ENCODE results near the gene ICOSLG. TPM values are rescaled to one million over a fixed set of nuclear protein-coding genes. Genes with fewer than 3 reads are reported as not detected.
"Not testable (repeated sequence)": the region's sequence is repeated elsewhere in the genome, so short reads cannot be mapped to it uniquely, and the experiment has no call there.

ICOSLG gene
- total RNA-seq, 5 donors from 2014 or later (not counting 1 experiment from before 2014, with no cell fraction given): 7.9 to 16.7 (median 10.1) TPM

- H3K27ac ChIP-seq (ENCODE audit: low read length); DNase-seq; POLR2A ChIA-PET; H3K36me3 ChIP-seq (ENCODE audit: control insufficient read depth in 2 of 2, extremely low read depth in 1 of 2, insufficient read depth in 1 of 2, low read length in 1 of 2); H3K4me3 Mint-ChIP-seq; H3K4me3 ChIP-seq (ENCODE audit: control insufficient read depth in 1 of 2, extremely low read depth in 1 of 2, low read length in 1 of 2); H3K27me3 ChIP-seq (replicated peaks in 1 of 2; ENCODE audit: control insufficient read depth in 2 of 2, extremely low read depth in 1 of 2, insufficient read depth in 2 of 2, low read length in 1 of 2); H3K4me1 Mint-ChIP-seq; H3K9me3 Mint-ChIP-seq; H3K27ac Mint-ChIP-seq; H3K9me3 ChIP-seq; H3K4me1 ChIP-seq (ENCODE audit: control insufficient read depth in 1 of 2, extremely low read depth in 1 of 2, insufficient read depth in 2 of 2, low read length in 2 of 2); H3K27me3 Mint-ChIP-seq; H3K36me3 Mint-ChIP-seq; CTCF ChIA-PET; ATAC-seq (replicated peaks in 1 of 4): not testable (repeated sequence)
- no CpG with 5 or more reads among the region's 7 CpGs for WGBS (ENCODE audit: insufficient coverage)
Observed at GRCh38 chr21:44184862-44185261, 55.9 kb downstream of the ICOSLG start.

- H3K4me1 ChIP-seq (ENCODE audit: control insufficient read depth in 1 of 2, extremely low read depth in 1 of 2, insufficient read depth in 2 of 2, low read length in 2 of 2); H3K4me3 Mint-ChIP-seq; H3K27ac Mint-ChIP-seq; H3K27ac ChIP-seq (ENCODE audit: low read length); ATAC-seq (replicated peaks in 1 of 4); H3K36me3 ChIP-seq (ENCODE audit: control insufficient read depth in 2 of 2, extremely low read depth in 1 of 2, insufficient read depth in 1 of 2, low read length in 1 of 2); POLR2A ChIA-PET; H3K4me1 Mint-ChIP-seq; H3K9me3 Mint-ChIP-seq; CTCF ChIA-PET; H3K9me3 ChIP-seq; DNase-seq; H3K4me3 ChIP-seq (ENCODE audit: control insufficient read depth in 1 of 2, extremely low read depth in 1 of 2, low read length in 1 of 2); H3K27me3 ChIP-seq (replicated peaks in 1 of 2; ENCODE audit: control insufficient read depth in 2 of 2, extremely low read depth in 1 of 2, insufficient read depth in 2 of 2, low read length in 1 of 2); H3K36me3 Mint-ChIP-seq; H3K27me3 Mint-ChIP-seq: not testable (repeated sequence)
- whole genome bisulfite sequencing (ENCODE audit: insufficient coverage): no CpG with 5 or more reads among the region's 8 CpGs
Observed at GRCh38 chr21:44182202-44182601, 58.5 kb downstream of the ICOSLG start.

- WGBS (ENCODE audit: insufficient coverage): no CpG with 5 or more reads among the region's 4 CpGs
- ATAC-seq (replicated peaks in 1 of 4); H3K27me3 ChIP-seq (replicated peaks in 1 of 2; ENCODE audit: control insufficient read depth in 2 of 2, extremely low read depth in 1 of 2, insufficient read depth in 2 of 2, low read length in 1 of 2); H3K9me3 Mint-ChIP-seq; POLR2A ChIA-PET; H3K36me3 ChIP-seq (ENCODE audit: control insufficient read depth in 2 of 2, extremely low read depth in 1 of 2, insufficient read depth in 1 of 2, low read length in 1 of 2); H3K4me3 Mint-ChIP-seq; H3K4me1 ChIP-seq (ENCODE audit: control insufficient read depth in 1 of 2, extremely low read depth in 1 of 2, insufficient read depth in 2 of 2, low read length in 2 of 2); H3K4me1 Mint-ChIP-seq; DNase-seq; CTCF ChIA-PET; H3K36me3 Mint-ChIP-seq; H3K27me3 Mint-ChIP-seq; H3K27ac Mint-ChIP-seq; H3K4me3 ChIP-seq (ENCODE audit: control insufficient read depth in 1 of 2, extremely low read depth in 1 of 2, low read length in 1 of 2); H3K27ac ChIP-seq (ENCODE audit: low read length); H3K9me3 ChIP-seq: not testable (repeated sequence)
Observed at GRCh38 chr21:44181506-44181905, 59.2 kb downstream of the ICOSLG start.

GRCh38 chr21:44176127-44176526 lies 64.6 kb downstream of the ICOSLG start:
- H3K4me1 Mint-ChIP-seq; H3K36me3 Mint-ChIP-seq; H3K4me3 Mint-ChIP-seq; H3K27me3 Mint-ChIP-seq; CTCF ChIA-PET; POLR2A ChIA-PET; H3K36me3 ChIP-seq (ENCODE audit: control insufficient read depth in 2 of 2, extremely low read depth in 1 of 2, insufficient read depth in 1 of 2, low read length in 1 of 2); H3K27ac ChIP-seq (ENCODE audit: low read length); ATAC-seq (replicated peaks in 1 of 4); H3K27me3 ChIP-seq (replicated peaks in 1 of 2; ENCODE audit: control insufficient read depth in 2 of 2, extremely low read depth in 1 of 2, insufficient read depth in 2 of 2, low read length in 1 of 2); H3K9me3 Mint-ChIP-seq; H3K4me1 ChIP-seq (ENCODE audit: control insufficient read depth in 1 of 2, extremely low read depth in 1 of 2, insufficient read depth in 2 of 2, low read length in 2 of 2); H3K4me3 ChIP-seq (ENCODE audit: control insufficient read depth in 1 of 2, extremely low read depth in 1 of 2, low read length in 1 of 2); H3K27ac Mint-ChIP-seq; H3K9me3 ChIP-seq; DNase-seq: not testable (repeated sequence)
- no CpG with 5 or more reads among the region's 14 CpGs for WGBS (ENCODE audit: insufficient coverage)

GRCh38 chr21:44175189-44175588 lies 65.6 kb downstream of the ICOSLG start:
- CTCF ChIA-PET, POLR2A ChIA-PET: not testable (repeated sequence)

More at GRCh38 chr21:44175189-44175588, 65.6 kb downstream of the ICOSLG start:
- H3K4me3 ChIP-seq (ENCODE audit: control insufficient read depth in 1 of 2, extremely low read depth in 1 of 2, low read length in 1 of 2); H3K4me1 Mint-ChIP-seq; H3K9me3 Mint-ChIP-seq; H3K9me3 ChIP-seq; H3K27ac Mint-ChIP-seq; H3K4me3 Mint-ChIP-seq; H3K27me3 Mint-ChIP-seq; H3K36me3 Mint-ChIP-seq; H3K36me3 ChIP-seq (ENCODE audit: control insufficient read depth in 2 of 2, extremely low read depth in 1 of 2, insufficient read depth in 1 of 2, low read length in 1 of 2); H3K4me1 ChIP-seq (ENCODE audit: control insufficient read depth in 1 of 2, extremely low read depth in 1 of 2, insufficient read depth in 2 of 2, low read length in 2 of 2); H3K27me3 ChIP-seq (replicated peaks in 1 of 2; ENCODE audit: control insufficient read depth in 2 of 2, extremely low read depth in 1 of 2, insufficient read depth in 2 of 2, low read length in 1 of 2); ATAC-seq (replicated peaks in 1 of 4); H3K27ac ChIP-seq (ENCODE audit: low read length): not testable (repeated sequence)
- DNase-seq: peak in 1 of 35 experiments; percentile 5
- no CpG with 5 or more reads among the region's 17 CpGs for WGBS (ENCODE audit: insufficient coverage)

Other genes starting within 250 kb of the ICOSLG start
- 100 to 1,000 TPM in 2 of 5 donors, 10 to 100 TPM in 3; 82.5 to 144 (median 92.2) TPM for gene TRAPPC10, start 228.6 kb downstream of the ICOSLG start, total RNA-seq
- gene PWP2, start 133.5 kb downstream of the ICOSLG start, total RNA-seq: 10 to 100 TPM in 4 of 5 donors, 1 to 10 TPM in 1; 8.9 to 39.3 (median 12.3) TPM
- 10 to 100 TPM; 12.3 to 75.0 (median 21.1) TPM for gene GATD3, start 107.3 kb downstream of the ICOSLG start, total RNA-seq
- gene DNMT3L, start 21.0 kb upstream of the ICOSLG start, total RNA-seq: not detected
- 1 to 10 TPM in 1 of 5 donors, under 1 TPM in 3, not detected in 1; 0.10 to 1.2 (median 0.47) TPM for gene AIRE, start 44.9 kb upstream of the ICOSLG start, total RNA-seq
- 100 to 1,000 TPM; 125 to 200 (median 162) TPM for gene PFKL, start 59.1 kb upstream of the ICOSLG start, total RNA-seq
- 10 to 100 TPM; 58.8 to 72.1 (median 60.8) TPM for gene CFAP410, start 98.4 kb upstream of the ICOSLG start, total RNA-seq
- 1 to 10 TPM; 1.2 to 8.6 (median 3.6) TPM for gene TRPM2, start 112.7 kb upstream of the ICOSLG start, total RNA-seq
- 1 to 10 TPM in 2 of 5 donors, under 1 TPM in 3; 0.76 to 2.2 (median 0.98) TPM for gene LRRC3, start 214.6 kb upstream of the ICOSLG start, total RNA-seq